Caco-2 (cell line): ENCODE results near the gene NEK7. TPM values are rescaled to one million over a fixed set of nuclear protein-coding genes. Genes with fewer than 3 reads are reported as not detected.

Experiments
- BruUV-seq: library from RNA; stranded (reverse); fragments of 400-500 nt; replicated peaks from 2 replicates; lab custom pipeline; 2021; lab: Mats Ljungman, UMichigan
- CTCF ChIA-PET: fragments of 300-600 bp; sonication (Branson Sonifier 250); formaldehyde crosslinking; loops from one replicate; lab custom pipeline; 2022; ENCODE audit warnings: antibody characterized with exemption; lab: Charles Lee
- POLR2A ChIA-PET: fragments of 300-600 bp; sonication (Branson Sonifier 250); formaldehyde crosslinking; loops from one replicate; lab custom pipeline; 2022; ENCODE audit warnings: antibody characterized with exemption; lab: Charles Lee
- DNase-seq, 2 experiments: peaks; one replicate each; pipeline versions ENCODE4 v3.0.0 to v3.0.0-alpha.2; 2020 to 2022
- H3K27me3 ChIP-seq: replicated peaks from 2 replicates; pipeline ENCODE4 v1.6.0; 2011; ENCODE audit warnings: low read length; ENCODE audit not compliant: control insufficient read depth, insufficient read depth
- H3K36me3 ChIP-seq: 2 replicates; pipeline ENCODE4 v1.5.1; 2011; ENCODE audit warnings: low read length; ENCODE audit not compliant: control insufficient read depth, insufficient read depth
- H3K4me1 ChIP-seq: fragments of 250-450 bp; sonication (Bioruptor Pico); 2 replicates; pipeline ENCODE4 v1.5.1; 2020; ENCODE audit warnings: mild to moderate bottlenecking
- H3K4me3 ChIP-seq: 2 replicates; pipeline ENCODE4 v1.5.1; 2011; ENCODE audit warnings: low read depth, mild to moderate bottlenecking, control low read depth, low read length
- H3K9me3 ChIP-seq: fragments of 250-450 bp; sonication (Bioruptor Pico); 2 replicates; pipeline ENCODE4 v1.5.1; 2020; ENCODE audit warnings: mild to moderate bottlenecking, moderate library complexity
- H3K27ac Mint-ChIP-seq: one replicate; pipeline ENCODE4 v1.8.0; 2022; ENCODE audit warnings: mixed read lengths; ENCODE audit not compliant: unreplicated experiment
- H3K27me3 Mint-ChIP-seq: one replicate; pipeline ENCODE4 v1.8.0; 2022; ENCODE audit warnings: mixed read lengths; ENCODE audit not compliant: insufficient read depth, unreplicated experiment
- H3K36me3 Mint-ChIP-seq: one replicate; pipeline ENCODE4 v1.8.0; 2022; ENCODE audit warnings: mild to moderate bottlenecking, mixed read lengths; ENCODE audit not compliant: insufficient read depth, unreplicated experiment
- H3K4me1 Mint-ChIP-seq: one replicate; pipeline ENCODE4 v1.8.0; 2022; ENCODE audit warnings: low read depth, mixed read lengths; ENCODE audit not compliant: unreplicated experiment
- H3K4me3 Mint-ChIP-seq: one replicate; pipeline ENCODE4 v1.8.0; 2022; ENCODE audit warnings: mild to moderate bottlenecking, moderate library complexity, mixed read lengths; ENCODE audit not compliant: unreplicated experiment
- H3K9me3 Mint-ChIP-seq: one replicate; pipeline ENCODE4 v1.8.0; 2022; ENCODE audit warnings: mixed read lengths; ENCODE audit not compliant: unreplicated experiment
- CTCF ChIP-seq, 2 experiments: fragments of 200-600 bp in 1 of 2; IDR thresholded peaks; 1 replicate in 1 of 2; 2 replicates in 1 of 2; pipeline versions ENCODE4 v1.5.1 to v1.8.0; 2011 to 2022; ENCODE audit warnings: antibody characterized with exemption in 1 of 2, control low read depth in 1 of 2, inconsistent platforms in 1 of 2, low read depth in 1 of 2, low read length in 1 of 2, mild to moderate bottlenecking in 1 of 2, moderate library complexity in 1 of 2; ENCODE audit not compliant: insufficient read depth in 1 of 2, severe bottlenecking in 1 of 2, unreplicated experiment in 1 of 2
- intact Hi-C: fragments of 100-400 bp; cut with micrococcal nuclease; formaldehyde crosslinking; loops from one replicate; pipeline ENCODE4 v1.10.0; 2022; ENCODE audit not compliant: unreplicated experiment
- total RNA-seq: library from RNA; stranded (reverse); gene quantifications from 2 replicates; pipeline ENCODE4 v1.2.3, GENCODE V29; 2022

NEK7 gene
- total RNA-seq, 1 experiment from 2014 or later: 56.1 TPM

GRCh38 chr1:198184516-198184915 is 27.7 kb downstream of the NEK7 start:
- no peak for DNase-seq
- Histone ChIP-seq H3K4me3 (no peak overlapping the region), H3K27me3 (no peaks in the 10 kb centered on the region), H3K4me1 (peaks cover 25% of the 10 kb centered on the region), H3K36me3 (no peaks in the 10 kb centered on the region), H3K9me3 (no peaks in the 10 kb centered on the region)
- TF ChIP-seq CTCF (IDR thresholded peaks at IDR 0.05; ENCODE audit: insufficient read depth in 1 of 2, low read depth in 1 of 2, low read length in 1 of 2, severe bottlenecking in 1 of 2, unreplicated experiment in 1 of 2): no peak
- H3K9me3 Mint-ChIP-seq: no peaks in the 10 kb centered on the region
- no peak overlapping the region for H3K27ac Mint-ChIP-seq
- no peaks in the 10 kb centered on the region for H3K27me3 Mint-ChIP-seq
- ChIA-PET CTCF (no interaction called here), POLR2A (no interaction called here)
- no peak overlapping the region for H3K4me3 Mint-ChIP-seq
- H3K36me3 Mint-ChIP-seq: no peaks in the 10 kb centered on the region
- BruUV-seq: no TSS peak
- intact Hi-C loops: no loop called here
- no peaks in the 10 kb centered on the region for H3K4me1 Mint-ChIP-seq

GRCh38 chr1:198185146-198185545 is 28.3 kb downstream of the NEK7 start:
- Histone ChIP-seq H3K9me3 (no peaks in the 10 kb centered on the region), H3K4me3 (no peak overlapping the region), H3K36me3 (no peaks in the 10 kb centered on the region), H3K27me3 (no peaks in the 10 kb centered on the region), H3K4me1 (peaks cover 25% of the 10 kb centered on the region)
- H3K27ac Mint-ChIP-seq: no peak overlapping the region
- H3K4me3 Mint-ChIP-seq: no peak overlapping the region
- intact Hi-C loops: no loop called here
- CTCF ChIA-PET: no interaction called here
- BruUV-seq: no TSS peak
- H3K4me1 Mint-ChIP-seq: no peaks in the 10 kb centered on the region
- no peaks in the 10 kb centered on the region for H3K9me3 Mint-ChIP-seq
- no peak for TF ChIP-seq CTCF (IDR thresholded peaks at IDR 0.05; ENCODE audit: insufficient read depth in 1 of 2, low read depth in 1 of 2, low read length in 1 of 2, severe bottlenecking in 1 of 2, unreplicated experiment in 1 of 2)
- H3K36me3 Mint-ChIP-seq: no peaks in the 10 kb centered on the region
- DNase-seq: no peak
- no peaks in the 10 kb centered on the region for H3K27me3 Mint-ChIP-seq
- POLR2A ChIA-PET: no interaction called here

GRCh38 chr1:198185759-198186158 is 29.0 kb downstream of the NEK7 start:
- Histone ChIP-seq H3K9me3 (no peaks in the 10 kb centered on the region), H3K4me3 (no peak overlapping the region), H3K36me3 (no peaks in the 10 kb centered on the region), H3K27me3 (no peaks in the 10 kb centered on the region), H3K4me1 (peaks cover 25% of the 10 kb centered on the region)
- CTCF ChIA-PET: no interaction called here
- H3K4me3 Mint-ChIP-seq: no peak overlapping the region
- intact Hi-C loops: loop anchor here (2.0 kb wide), 1 partner anchor 17 kb away; no protein-coding TSS in a partner anchor
- no TSS peak for BruUV-seq
- POLR2A ChIA-PET: interaction anchor here (0.7 kb wide), 1 partner anchor 134 kb away, joined by 4 read pairs; no protein-coding TSS in a partner anchor
- H3K36me3 Mint-ChIP-seq: no peaks in the 10 kb centered on the region
- H3K4me1 Mint-ChIP-seq: no peaks in the 10 kb centered on the region
- no peaks in the 10 kb centered on the region for H3K27me3 Mint-ChIP-seq
- TF ChIP-seq CTCF (IDR thresholded peaks at IDR 0.05; ENCODE audit: insufficient read depth in 1 of 2, low read depth in 1 of 2, low read length in 1 of 2, severe bottlenecking in 1 of 2, unreplicated experiment in 1 of 2): no peak
- no peak for DNase-seq
- no peak overlapping the region for H3K27ac Mint-ChIP-seq
- no peaks in the 10 kb centered on the region for H3K9me3 Mint-ChIP-seq
